ENCODE data around the gene SLCO3A1.

The SLCO3A1 gene

DNA sequence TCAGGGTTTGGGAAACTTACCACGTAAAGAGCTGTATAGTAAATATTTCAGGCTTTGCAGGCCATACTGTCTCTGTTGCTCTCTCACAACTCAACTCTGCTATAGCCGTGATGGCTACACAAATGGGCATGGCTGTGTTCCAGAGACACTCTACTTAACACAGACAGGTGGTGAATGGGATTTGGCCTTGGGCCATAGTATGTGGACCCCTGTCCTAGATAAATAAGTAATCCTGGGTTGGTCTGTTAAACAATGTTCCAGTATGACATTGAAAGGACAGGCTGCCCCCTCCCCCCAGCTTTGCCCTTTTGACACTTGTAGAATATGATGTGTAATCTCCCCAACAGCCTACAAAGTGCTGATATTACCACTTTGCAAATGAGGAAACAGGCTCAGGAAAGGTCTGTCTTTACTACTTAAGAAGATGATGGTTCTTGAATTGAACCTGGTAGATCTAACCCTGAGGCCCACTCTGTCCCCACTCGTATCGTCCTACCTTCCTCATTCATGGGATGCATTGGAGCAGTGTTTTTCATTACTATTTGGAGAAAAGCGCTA is 38.4 kb downstream of the SLCO3A1 start:
- Histone ChIP-seq H3K27me3 (ENCODE audit: insufficient read depth, low read length, poor library complexity, severe bottlenecking) (no peaks in the 10 kb centered on the region), H3K36me3 (ENCODE audit: insufficient read depth, low read length) (no peaks in the 10 kb centered on the region), H4K20me1 (ENCODE audit: insufficient read depth, low read length, poor library complexity, severe bottlenecking) (no peaks in the 10 kb centered on the region), H3K4me3 (ENCODE audit: low read length, poor library complexity, severe bottlenecking) (no peak overlapping the region), H3K9me2 (replicated peaks; ENCODE audit: low read depth, low read length) (no peaks in the 10 kb centered on the region), H3F3A (ENCODE audit: low read depth) (no peaks in the 10 kb centered on the region), H3K79me2 (ENCODE audit: insufficient read depth, low read length) (no peaks in the 10 kb centered on the region), H3K9me3 (ENCODE audit: insufficient read depth, low read depth, low read length) (no peaks in the 10 kb centered on the region), H3K9ac (ENCODE audit: low read depth, low read length, poor library complexity, severe bottlenecking) (no peak overlapping the region), H3K4me2 (ENCODE audit: low read depth, low read length, poor library complexity, severe bottlenecking) (no peak overlapping the region), H3K4me1 (ENCODE audit: insufficient read depth, low read length, poor library complexity, severe bottlenecking) (no peaks in the 10 kb centered on the region), H2AFZ (ENCODE audit: low read length) (no peak overlapping the region)
- TF ChIP-seq EZH2phosphoT487 (IDR thresholded peaks at IDR 0.05; ENCODE audit: borderline replicate concordance): no peak
- TF ChIP-seq, protein P1, sequence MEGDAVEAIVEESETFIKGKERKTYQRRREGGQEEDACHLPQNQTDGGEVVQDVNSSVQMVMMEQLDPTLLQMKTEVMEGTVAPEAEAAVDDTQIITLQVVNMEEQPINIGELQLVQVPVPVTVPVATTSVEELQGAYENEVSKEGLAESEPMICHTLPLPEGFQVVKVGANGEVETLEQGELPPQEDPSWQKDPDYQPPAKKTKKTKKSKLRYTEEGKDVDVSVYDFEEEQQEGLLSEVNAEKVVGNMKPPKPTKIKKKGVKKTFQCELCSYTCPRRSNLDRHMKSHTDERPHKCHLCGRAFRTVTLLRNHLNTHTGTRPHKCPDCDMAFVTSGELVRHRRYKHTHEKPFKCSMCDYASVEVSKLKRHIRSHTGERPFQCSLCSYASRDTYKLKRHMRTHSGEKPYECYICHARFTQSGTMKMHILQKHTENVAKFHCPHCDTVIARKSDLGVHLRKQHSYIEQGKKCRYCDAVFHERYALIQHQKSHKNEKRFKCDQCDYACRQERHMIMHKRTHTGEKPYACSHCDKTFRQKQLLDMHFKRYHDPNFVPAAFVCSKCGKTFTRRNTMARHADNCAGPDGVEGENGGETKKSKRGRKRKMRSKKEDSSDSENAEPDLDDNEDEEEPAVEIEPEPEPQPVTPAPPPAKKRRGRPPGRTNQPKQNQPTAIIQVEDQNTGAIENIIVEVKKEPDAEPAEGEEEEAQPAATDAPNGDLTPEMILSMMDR (conservative IDR thresholded peaks at IDR 0.05; ENCODE audit: low read length): no peak

DNA sequence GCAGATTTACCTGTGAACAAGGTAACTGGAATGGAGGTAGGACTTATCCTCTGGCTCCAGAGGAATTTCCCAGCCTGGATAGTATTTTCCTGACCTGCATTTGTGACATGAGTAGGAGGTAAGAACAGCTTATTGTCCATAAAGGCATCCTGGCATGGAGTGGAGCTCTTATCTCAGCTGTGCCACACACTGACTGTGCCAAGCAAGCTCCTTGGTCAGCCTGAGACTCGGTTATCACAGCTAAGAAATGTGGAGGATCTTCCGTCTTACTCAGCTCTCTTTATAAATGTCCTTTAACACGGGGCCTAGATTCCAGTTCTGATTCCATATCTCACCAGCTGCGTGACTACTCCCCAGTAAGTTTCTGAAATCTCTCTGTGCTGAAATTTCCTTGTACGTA is 38.9 kb downstream of the SLCO3A1 start:
- Histone ChIP-seq H3K9me2 (replicated peaks; ENCODE audit: low read depth, low read length) (no peaks in the 10 kb centered on the region), H3K4me3 (ENCODE audit: low read length, poor library complexity, severe bottlenecking) (no peak overlapping the region), H4K20me1 (ENCODE audit: insufficient read depth, low read length, poor library complexity, severe bottlenecking) (no peaks in the 10 kb centered on the region), H3K79me2 (ENCODE audit: insufficient read depth, low read length) (no peaks in the 10 kb centered on the region), H3F3A (ENCODE audit: low read depth) (no peaks in the 10 kb centered on the region), H3K9ac (ENCODE audit: low read depth, low read length, poor library complexity, severe bottlenecking) (no peak overlapping the region), H3K9me3 (ENCODE audit: insufficient read depth, low read depth, low read length) (no peaks in the 10 kb centered on the region), H3K27me3 (ENCODE audit: insufficient read depth, low read length, poor library complexity, severe bottlenecking) (no peaks in the 10 kb centered on the region), H3K4me2 (ENCODE audit: low read depth, low read length, poor library complexity, severe bottlenecking) (no peak overlapping the region), H2AFZ (ENCODE audit: low read length) (no peak overlapping the region), H3K36me3 (ENCODE audit: insufficient read depth, low read length) (no peaks in the 10 kb centered on the region), H3K4me1 (ENCODE audit: insufficient read depth, low read length, poor library complexity, severe bottlenecking) (no peaks in the 10 kb centered on the region)
- TF ChIP-seq, protein P1 (conservative IDR thresholded peaks at IDR 0.05; ENCODE audit: low read length): no peak
- no peak for TF ChIP-seq EZH2phosphoT487 (IDR thresholded peaks at IDR 0.05; ENCODE audit: borderline replicate concordance)

DNA sequence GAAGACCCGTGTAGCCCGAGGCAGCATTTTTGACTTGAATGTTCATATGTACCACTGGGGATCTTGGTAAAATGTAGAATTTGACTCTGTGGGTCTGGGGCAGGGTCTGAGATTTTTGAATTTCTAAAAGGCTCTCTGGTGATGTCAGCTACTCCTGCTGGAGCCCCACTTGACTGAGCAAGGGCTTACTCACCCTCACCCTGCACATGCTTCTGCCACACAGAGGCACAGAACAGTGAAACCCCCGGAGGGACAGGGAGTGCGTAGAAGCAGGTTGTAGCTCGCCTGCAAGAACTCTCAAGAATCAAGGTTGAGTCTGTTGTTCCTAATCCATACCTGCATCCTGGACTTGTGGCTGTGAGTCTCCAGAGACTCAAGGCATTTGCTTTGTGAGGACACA is 41.1 kb downstream of the SLCO3A1 start:
- Histone ChIP-seq H3K27me3 (ENCODE audit: insufficient read depth, low read length, poor library complexity, severe bottlenecking) (no peaks in the 10 kb centered on the region), H3K9me3 (ENCODE audit: insufficient read depth, low read depth, low read length) (no peaks in the 10 kb centered on the region), H3K9me2 (replicated peaks; ENCODE audit: low read depth, low read length) (no peaks in the 10 kb centered on the region), H3K9ac (ENCODE audit: low read depth, low read length, poor library complexity, severe bottlenecking) (no peak overlapping the region), H3K4me3 (ENCODE audit: low read length, poor library complexity, severe bottlenecking) (no peak overlapping the region), H2AFZ (ENCODE audit: low read length) (no peak overlapping the region), H3K4me2 (ENCODE audit: low read depth, low read length, poor library complexity, severe bottlenecking) (no peak overlapping the region), H3K36me3 (ENCODE audit: insufficient read depth, low read length) (no peaks in the 10 kb centered on the region), H4K20me1 (ENCODE audit: insufficient read depth, low read length, poor library complexity, severe bottlenecking) (no peaks in the 10 kb centered on the region), H3K79me2 (ENCODE audit: insufficient read depth, low read length) (no peaks in the 10 kb centered on the region), H3K4me1 (ENCODE audit: insufficient read depth, low read length, poor library complexity, severe bottlenecking) (no peaks in the 10 kb centered on the region), H3F3A (ENCODE audit: low read depth) (no peaks in the 10 kb centered on the region)
- TF ChIP-seq, protein P1 (conservative IDR thresholded peaks at IDR 0.05; ENCODE audit: low read length): no peak
- TF ChIP-seq EZH2phosphoT487 (IDR thresholded peaks at IDR 0.05; ENCODE audit: borderline replicate concordance): no peak

Data from Loucy (cell line).